ENCODE data around the gene TTC28.
"Not testable (repeated sequence)": the region's sequence is repeated elsewhere in the genome, so short reads cannot be mapped to it uniquely, and the experiment has no call there.

TTC28 gene

DNA sequence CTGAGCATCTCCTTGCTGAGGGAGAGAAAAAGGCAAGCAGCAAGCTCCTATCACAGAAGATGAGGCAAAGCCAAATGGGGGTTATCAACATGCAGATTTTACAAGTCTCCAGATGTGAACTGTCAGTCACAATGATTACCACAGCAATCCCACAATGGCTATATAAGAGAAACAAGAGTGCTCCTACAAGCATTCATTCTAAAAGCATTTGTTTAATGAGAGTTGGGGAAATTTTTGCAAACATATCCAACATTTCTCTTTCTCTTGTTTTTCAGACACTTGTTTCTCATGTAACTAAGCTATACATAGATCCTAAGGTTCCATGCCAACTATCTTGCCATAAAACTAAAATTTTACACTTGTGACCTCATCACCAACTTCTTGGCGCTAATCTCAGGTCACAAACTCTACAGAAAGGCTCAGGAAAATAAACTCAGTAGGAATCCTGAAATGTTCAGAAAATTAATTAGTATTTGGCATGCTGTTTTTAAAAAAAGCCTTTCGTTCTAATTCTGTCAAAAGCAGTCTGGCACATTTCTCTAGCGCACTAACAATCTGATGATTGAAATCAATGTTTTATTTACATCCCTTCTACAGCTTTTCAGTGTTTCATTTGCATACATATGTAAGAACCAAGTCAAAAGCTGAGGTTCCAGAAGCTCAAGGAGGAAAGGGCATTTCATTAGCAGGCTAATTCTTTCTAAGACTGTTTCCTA is 199.5 kb downstream of the TTC28 start:
- TF ChIP-seq, protein P1, sequence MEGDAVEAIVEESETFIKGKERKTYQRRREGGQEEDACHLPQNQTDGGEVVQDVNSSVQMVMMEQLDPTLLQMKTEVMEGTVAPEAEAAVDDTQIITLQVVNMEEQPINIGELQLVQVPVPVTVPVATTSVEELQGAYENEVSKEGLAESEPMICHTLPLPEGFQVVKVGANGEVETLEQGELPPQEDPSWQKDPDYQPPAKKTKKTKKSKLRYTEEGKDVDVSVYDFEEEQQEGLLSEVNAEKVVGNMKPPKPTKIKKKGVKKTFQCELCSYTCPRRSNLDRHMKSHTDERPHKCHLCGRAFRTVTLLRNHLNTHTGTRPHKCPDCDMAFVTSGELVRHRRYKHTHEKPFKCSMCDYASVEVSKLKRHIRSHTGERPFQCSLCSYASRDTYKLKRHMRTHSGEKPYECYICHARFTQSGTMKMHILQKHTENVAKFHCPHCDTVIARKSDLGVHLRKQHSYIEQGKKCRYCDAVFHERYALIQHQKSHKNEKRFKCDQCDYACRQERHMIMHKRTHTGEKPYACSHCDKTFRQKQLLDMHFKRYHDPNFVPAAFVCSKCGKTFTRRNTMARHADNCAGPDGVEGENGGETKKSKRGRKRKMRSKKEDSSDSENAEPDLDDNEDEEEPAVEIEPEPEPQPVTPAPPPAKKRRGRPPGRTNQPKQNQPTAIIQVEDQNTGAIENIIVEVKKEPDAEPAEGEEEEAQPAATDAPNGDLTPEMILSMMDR (IDR thresholded peaks at IDR 0.05; ENCODE audit: extremely low read depth, missing control alignments), result no peak
- no peak for DNase-seq (ENCODE audit: low spot score)

DNA sequence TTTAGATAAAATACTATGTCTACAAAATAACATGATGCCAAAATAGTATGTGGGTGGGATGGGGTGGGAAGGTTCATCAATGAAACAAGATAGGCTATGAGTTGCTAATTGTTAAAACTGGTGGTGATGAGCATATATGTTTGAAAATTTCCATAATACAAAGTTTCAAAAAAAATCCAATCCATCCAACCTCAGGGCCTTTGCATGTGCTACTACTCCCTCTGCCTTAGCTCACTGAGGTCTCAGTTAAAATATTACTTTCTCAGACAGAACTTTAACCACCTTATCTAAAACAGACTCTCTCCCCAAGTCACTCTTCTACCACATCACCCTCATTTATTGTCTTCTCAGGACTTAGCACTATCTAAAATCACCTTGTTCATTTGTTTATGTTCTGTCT is 201.1 kb downstream of the TTC28 start:
- TF ChIP-seq, protein P1 (IDR thresholded peaks at IDR 0.05; ENCODE audit: extremely low read depth, missing control alignments), result no peak
- DNase-seq (ENCODE audit: low spot score), result no peak

DNA sequence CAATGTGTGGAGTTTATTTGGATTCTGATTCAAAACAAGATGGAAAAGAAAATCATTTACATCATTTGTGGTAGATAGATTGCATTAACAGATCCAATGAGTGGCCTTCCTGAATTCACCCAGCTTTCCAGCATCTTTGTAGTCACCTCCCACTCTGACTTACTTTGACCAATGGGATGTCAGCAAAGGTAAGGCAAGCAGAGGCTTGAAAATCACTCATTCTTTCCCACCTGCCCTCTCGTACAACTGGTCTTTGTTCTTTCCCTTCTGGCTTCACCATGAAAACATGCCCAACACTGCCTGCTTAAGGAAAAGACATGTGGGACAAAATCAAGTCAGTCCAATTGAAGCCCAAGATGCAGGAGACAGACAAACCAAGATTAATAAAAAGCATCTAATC is 202.1 kb downstream of the TTC28 start:
- TF ChIP-seq, protein P1 (IDR thresholded peaks at IDR 0.05; ENCODE audit: extremely low read depth, missing control alignments), result no peak
- DNase-seq (ENCODE audit: low spot score), result no peak

DNA sequence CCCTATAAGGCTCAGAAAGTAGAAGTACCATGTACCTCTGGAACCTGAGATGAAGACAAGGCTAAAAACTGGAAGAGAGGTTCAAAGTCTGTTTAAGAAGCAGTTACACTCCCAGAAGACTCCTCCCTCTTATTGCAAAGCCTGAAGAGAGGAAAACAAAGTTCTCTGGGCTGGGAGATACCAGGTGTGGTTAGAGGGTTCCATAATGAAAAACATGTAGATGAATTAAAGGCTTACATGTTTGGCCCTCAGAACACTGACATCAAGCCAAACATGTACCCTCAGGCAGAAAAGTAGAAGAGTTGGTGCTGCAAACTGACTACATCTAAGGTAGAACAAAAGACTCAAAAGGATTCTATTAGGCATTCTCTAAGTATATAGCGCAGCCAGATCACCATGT is 205.3 kb downstream of the TTC28 start:
- DNase-seq (ENCODE audit: low spot score), result no peak
- TF ChIP-seq, protein P1 (IDR thresholded peaks at IDR 0.05; ENCODE audit: extremely low read depth, missing control alignments), result no peak

DNA sequence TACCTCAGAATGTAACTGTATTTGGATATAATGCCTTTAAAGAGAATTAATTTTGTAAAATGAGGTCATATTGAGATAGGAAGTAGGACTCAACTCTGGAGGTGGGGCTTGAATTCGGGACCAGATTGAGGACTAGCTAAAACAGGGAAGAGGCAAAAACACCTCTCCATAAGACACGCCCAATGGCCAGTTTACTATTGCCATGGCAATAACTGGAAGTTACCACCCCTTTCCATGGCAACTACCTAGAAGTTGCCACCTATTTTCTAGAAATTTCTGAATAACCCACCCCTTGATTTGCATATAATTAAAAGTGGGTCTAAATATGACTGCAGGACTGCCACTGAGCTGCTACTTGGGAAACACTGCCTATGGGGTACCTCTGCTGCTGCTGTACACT is 206.4 kb downstream of the TTC28 start:
- no peak for DNase-seq (ENCODE audit: low spot score)
- TF ChIP-seq, protein P1 (IDR thresholded peaks at IDR 0.05; ENCODE audit: extremely low read depth, missing control alignments), result no peak

DNA sequence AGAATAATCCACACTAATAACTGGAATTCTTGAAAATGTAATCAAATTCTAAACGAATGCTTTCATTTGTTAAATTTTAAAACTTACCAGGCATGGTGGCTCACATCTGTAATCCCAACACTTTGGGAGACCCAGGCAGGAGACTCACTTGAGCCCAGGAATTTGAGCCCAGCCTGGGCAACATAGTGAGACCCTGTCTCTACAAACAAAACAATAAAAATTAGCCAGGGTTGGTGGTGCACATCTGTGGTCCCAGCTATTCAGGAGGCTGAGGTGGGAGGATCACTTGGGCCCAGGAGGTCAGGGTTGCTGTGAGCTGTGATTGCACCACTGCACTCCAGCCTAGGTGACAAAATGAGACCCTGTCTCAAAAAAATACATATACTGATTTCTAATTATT is 212.6 kb downstream of the TTC28 start:
- DNase-seq (ENCODE audit: low spot score), result not testable (repeated sequence)

DNA sequence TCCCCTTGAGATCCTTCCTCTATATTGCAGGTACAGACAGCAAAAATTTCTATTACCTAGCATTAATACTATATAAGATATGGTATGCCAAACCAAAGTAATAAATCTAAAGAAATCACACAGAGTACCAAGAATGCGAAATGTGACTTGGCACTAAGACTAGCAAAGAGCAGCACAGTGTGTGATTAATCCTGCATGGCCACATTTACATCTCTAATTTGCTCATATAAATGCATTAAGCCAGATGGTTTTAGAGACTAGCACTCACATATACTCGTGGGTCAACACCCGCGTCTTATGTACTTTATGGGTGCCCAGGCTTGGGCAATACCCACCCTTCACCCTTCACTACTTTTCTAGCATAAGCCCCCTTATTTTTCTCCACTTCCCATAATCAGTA is 213.2 kb downstream of the TTC28 start:
- no peak for DNase-seq (ENCODE audit: low spot score)
- TF ChIP-seq, protein P1 (IDR thresholded peaks at IDR 0.05; ENCODE audit: extremely low read depth, missing control alignments), result no peak

DNA sequence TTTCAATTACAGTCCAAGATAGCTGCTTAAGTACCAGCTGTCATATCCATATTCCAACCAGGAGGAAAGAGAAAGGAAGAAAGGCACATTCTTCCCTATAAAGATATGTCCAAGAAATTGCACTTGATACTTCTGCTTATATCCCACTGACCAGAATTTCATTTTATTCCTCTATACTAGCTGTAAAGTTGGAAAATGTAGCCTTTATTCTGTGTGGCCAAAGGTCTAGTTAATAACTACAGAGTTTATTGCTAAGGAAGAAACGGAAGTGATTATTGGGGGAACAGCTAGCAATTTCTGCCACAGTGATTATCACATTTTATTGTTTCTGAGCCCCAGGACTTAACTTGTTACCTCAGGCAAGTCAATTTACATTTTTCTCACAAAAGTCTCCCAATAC is 213.8 kb downstream of the TTC28 start:
- no peak for DNase-seq (ENCODE audit: low spot score)
- TF ChIP-seq, protein P1 (IDR thresholded peaks at IDR 0.05; ENCODE audit: extremely low read depth, missing control alignments), result no peak

Measured in GM20000 (cell line).